HepG2 (cell line): ENCODE data around the gene OTOP2. TPM values are rescaled to one million over a fixed set of nuclear protein-coding genes. Genes with fewer than 3 reads are reported as not detected.

Experiments
- DNMT3B ChIP-seq: conservative IDR thresholded peaks from 2 replicates; pipeline ENCODE4 v1.6.1; 2016; ENCODE audit warnings: missing biosample characterization, control low read depth
- FOSL2 ChIP-seq: sonication (generic); formaldehyde crosslinking; IDR thresholded peaks from 2 replicates; pipeline ENCODE4 v1.4.0; 2020; ENCODE audit warnings: missing genetic modification reagents
- FOXC1 ChIP-seq: sonication (generic); formaldehyde crosslinking; IDR thresholded peaks from 2 replicates; pipeline ENCODE4 v1.8.0; 2022; ENCODE audit warnings: mild to moderate bottlenecking, missing genetic modification reagents, borderline replicate concordance
- HNF4A ChIP-seq: sonication (generic); formaldehyde crosslinking; IDR thresholded peaks from 2 replicates; pipeline ENCODE4 v1.4.0; 2020; ENCODE audit warnings: missing genetic modification reagents
- KDM1A ChIP-seq: IDR thresholded peaks from 2 replicates; pipeline ENCODE4 v1.6.1; 2016; ENCODE audit warnings: missing compliant biosample characterization
- MBD4 ChIP-seq: IDR thresholded peaks from 2 replicates; pipeline ENCODE4 v1.6.1; 2012; ENCODE audit warnings: low read length, inconsistent platforms, borderline replicate concordance
- MLX ChIP-seq: IDR thresholded peaks from 2 replicates; pipeline ENCODE4 v1.6.1; 2016
- MTA3 ChIP-seq: sonication (generic); formaldehyde crosslinking; IDR thresholded peaks from 2 replicates; pipeline ENCODE4 v1.4.0; 2020; ENCODE audit warnings: missing genetic modification reagents
- MYC ChIP-seq: sonication (generic); formaldehyde crosslinking; IDR thresholded peaks from 2 replicates; pipeline ENCODE4 v1.9.0; 2021; ENCODE audit warnings: missing genetic modification reagents, borderline replicate concordance
- NFE2 ChIP-seq: sonication (generic); formaldehyde crosslinking; IDR thresholded peaks from 2 replicates; pipeline ENCODE4 v1.4.0; 2020; ENCODE audit warnings: missing genetic modification reagents
- NFYB ChIP-seq: sonication (generic); formaldehyde crosslinking; IDR thresholded peaks from 2 replicates; pipeline ENCODE4 v1.4.0; 2020; ENCODE audit warnings: missing genetic modification reagents
- PRMT3 ChIP-seq: sonication (generic); formaldehyde crosslinking; IDR thresholded peaks from 2 replicates; pipeline ENCODE4 v1.8.1; 2022; ENCODE audit warnings: low read depth, mild to moderate bottlenecking, moderate library complexity, missing genetic modification reagents, borderline replicate concordance
- RAD51 ChIP-seq: fragments of 450-650 bp; IDR thresholded peaks from 2 replicates; pipeline ENCODE4 v1.6.1; 2016; ENCODE audit warnings: borderline replicate concordance
- REL ChIP-seq: sonication (generic); formaldehyde crosslinking; conservative IDR thresholded peaks from 2 replicates; pipeline ENCODE4 v1.8.0; 2022; ENCODE audit warnings: mild to moderate bottlenecking, missing genetic modification reagents, moderate library complexity
- RFX3 ChIP-seq: IDR thresholded peaks from 2 replicates; pipeline ENCODE4 v1.6.1; 2016; ENCODE audit warnings: missing biosample characterization, missing genetic modification reagents
- TSC22D2 ChIP-seq: sonication (generic); formaldehyde crosslinking; IDR thresholded peaks from 2 replicates; pipeline ENCODE4 v1.5.1; 2020; ENCODE audit warnings: missing genetic modification reagents, mild to moderate bottlenecking, borderline replicate concordance
- U2AF1 ChIP-seq: fragments of 200-400 bp; formaldehyde crosslinking; optimal IDR thresholded peaks from 2 replicates; pipeline ENCODE3; 2017; ENCODE audit warnings: mild to moderate bottlenecking, low read depth, low read length
- ZBTB7A ChIP-seq: sonication (generic); formaldehyde crosslinking; IDR thresholded peaks from 2 replicates; pipeline ENCODE4 v1.8.0; 2022; ENCODE audit warnings: mild to moderate bottlenecking, missing genetic modification reagents
- ZKSCAN8 ChIP-seq: IDR thresholded peaks from 2 replicates; pipeline ENCODE4 v1.6.1; 2016; ENCODE audit warnings: borderline replicate concordance, missing genetic modification reagents, missing compliant biosample characterization
- ZNF224 ChIP-seq: sonication (generic); formaldehyde crosslinking; IDR thresholded peaks from 2 replicates; pipeline ENCODE4 v1.5.0; 2020; ENCODE audit warnings: mild to moderate bottlenecking, missing genetic modification reagents
- ZNF337 ChIP-seq: sonication (generic); formaldehyde crosslinking; IDR thresholded peaks from 2 replicates; pipeline ENCODE4 v1.5.1; 2020; ENCODE audit warnings: missing genetic modification reagents, low read depth, mild to moderate bottlenecking, borderline replicate concordance
- ZNF720 ChIP-seq: sonication (generic); formaldehyde crosslinking; IDR thresholded peaks from 2 replicates; pipeline ENCODE4 v1.4.0; 2020; ENCODE audit warnings: missing genetic modification reagents
- ZSCAN30 ChIP-seq: sonication (generic); formaldehyde crosslinking; IDR thresholded peaks from 2 replicates; pipeline ENCODE4 v1.5.0; 2020; ENCODE audit warnings: mild to moderate bottlenecking, missing genetic modification reagents
- ZSCAN9 ChIP-seq: IDR thresholded peaks from 2 replicates; pipeline ENCODE4 v1.6.1; 2016; ENCODE audit warnings: borderline replicate concordance
- polyA plus RNA-seq, 8 experiments: library from polyadenylated mRNA; depleted of rRNA in 3 of 8; stranded (reverse) in 7 of 8; unstranded in 1 of 8; fragments of >200 nt; fragmentation: Illumina TruSeq in 4 of 8; extraction: Trizol in 4 of 8; gene quantifications; 2 replicates each; pipeline versions ENCODE4 v1.2.1 to v1.2.3, GENCODE V29; 2011 to 2016; ENCODE audit warnings: low read depth in 4 of 8, missing spikeins in 1 of 8, mixed read lengths in 1 of 8; ENCODE audit not compliant: insufficient read depth in 1 of 8
- total RNA-seq, 5 experiments: library from RNA; depleted of rRNA; stranded (reverse); fragments of >200 nt; fragmentation: Illumina TruSeq; extraction: Trizol; gene quantifications; 2 replicates each; pipeline ENCODE4 v1.2.3, GENCODE V29; 2016; ENCODE audit warnings: low read depth in 1 of 5
- TF ChIP-seq, protein P1 (sequence below): sonication (generic); formaldehyde crosslinking; IDR thresholded peaks from 2 replicates; pipeline ENCODE4 v1.4.0; 2020; ENCODE audit warnings: mild to moderate bottlenecking, missing genetic modification reagents
- TF ChIP-seq, protein P2 (sequence below): IDR thresholded peaks from 2 replicates; pipeline ENCODE4 v1.6.1; 2016; ENCODE audit warnings: missing biosample characterization, missing genetic modification reagents, low read depth
- TF ChIP-seq, protein P3 (sequence below): sonication (generic); formaldehyde crosslinking; IDR thresholded peaks from 2 replicates; pipeline ENCODE4 v1.5.1; 2020; ENCODE audit warnings: mild to moderate bottlenecking, moderate library complexity, missing genetic modification reagents

OTOP2 gene
- total and polyA plus RNA-seq, 2 of the 13 experiments (the other 11 are each of a cell fraction or from before 2014, with no cell fraction given): not detected

DNA sequence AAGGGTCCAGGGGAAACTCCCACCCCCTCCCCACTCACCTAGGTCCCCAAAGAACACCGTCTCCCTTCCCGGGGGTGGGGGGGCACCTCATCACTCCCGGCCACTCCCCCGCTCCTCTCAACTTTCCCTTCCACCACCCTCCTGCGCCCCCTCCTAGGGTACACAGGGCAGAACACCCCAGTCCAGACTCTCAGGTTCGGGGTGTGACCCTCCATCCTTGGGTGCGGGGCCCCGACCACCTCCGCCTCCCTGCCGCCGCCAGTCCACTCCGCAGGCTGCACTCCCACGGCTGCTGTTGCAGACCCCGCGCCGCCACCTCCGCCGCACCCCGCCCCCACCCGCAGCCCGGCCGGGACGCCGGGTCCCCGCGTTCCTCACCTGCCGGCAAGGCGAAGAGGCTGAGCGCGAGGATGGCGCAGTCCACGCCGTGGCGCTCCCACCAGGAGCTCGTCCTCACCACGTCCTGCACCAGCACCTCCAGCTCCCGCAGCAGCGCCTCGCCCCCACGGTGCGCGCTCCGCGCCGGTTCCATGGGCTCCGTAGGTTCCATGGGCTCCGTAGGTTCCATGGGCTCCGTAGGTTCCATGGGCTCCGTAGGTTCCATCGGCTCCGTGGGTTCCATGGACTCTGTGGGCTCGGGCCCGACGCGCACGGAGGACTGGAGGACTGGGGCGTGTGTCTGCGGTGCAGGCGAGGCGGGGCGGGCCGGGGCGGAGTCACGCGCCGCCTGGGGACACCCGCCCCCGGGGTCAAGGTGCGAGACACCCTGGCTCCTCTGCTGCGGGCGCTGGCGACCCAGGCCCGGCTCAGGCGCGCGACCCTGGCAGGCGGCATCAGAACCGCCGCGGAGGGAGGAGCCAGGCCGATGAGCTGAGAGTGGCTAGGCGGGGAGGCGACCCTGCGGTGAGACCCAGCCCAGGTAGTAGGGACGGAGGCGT is 30.8 kb upstream of the OTOP2 start, which contains the start of gene FADS6 (continued):
- no peak for TF ChIP-seq MLX (CRISPR knock-in tag)
- TF ChIP-seq ZKSCAN8 (CRISPR knock-in tag): no peak
- no peak for TF ChIP-seq ZSCAN30 (CRISPR knock-in tag)
- no peak for TF ChIP-seq NFYB (CRISPR knock-in tag)
- no peak for TF ChIP-seq FOSL2 (CRISPR knock-in tag)
- TF ChIP-seq ZNF224 (CRISPR knock-in tag): no peak
- TF ChIP-seq MBD4: no peak
- TF ChIP-seq REL: no peak
- TF ChIP-seq HNF4A (CRISPR knock-in tag): peak; percentile 57
- TF ChIP-seq, protein P1, sequence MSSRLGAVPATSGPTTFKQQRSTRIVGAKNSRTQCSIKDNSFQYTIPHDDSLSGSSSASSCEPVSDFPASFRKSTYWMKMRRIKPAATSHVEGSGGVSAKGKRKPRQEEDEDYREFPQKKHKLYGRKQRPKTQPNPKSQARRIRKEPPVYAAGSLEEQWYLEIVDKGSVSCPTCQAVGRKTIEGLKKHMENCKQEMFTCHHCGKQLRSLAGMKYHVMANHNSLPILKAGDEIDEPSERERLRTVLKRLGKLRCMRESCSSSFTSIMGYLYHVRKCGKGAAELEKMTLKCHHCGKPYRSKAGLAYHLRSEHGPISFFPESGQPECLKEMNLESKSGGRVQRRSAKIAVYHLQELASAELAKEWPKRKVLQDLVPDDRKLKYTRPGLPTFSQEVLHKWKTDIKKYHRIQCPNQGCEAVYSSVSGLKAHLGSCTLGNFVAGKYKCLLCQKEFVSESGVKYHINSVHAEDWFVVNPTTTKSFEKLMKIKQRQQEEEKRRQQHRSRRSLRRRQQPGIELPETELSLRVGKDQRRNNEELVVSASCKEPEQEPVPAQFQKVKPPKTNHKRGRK (CRISPR knock-in tag): no peak
- TF ChIP-seq U2AF1: no peak
- TF ChIP-seq MYC (CRISPR knock-in tag): 0 out of 2 replicates have a peak, but pooled peaks have one; percentile 33
- TF ChIP-seq ZNF337 (CRISPR knock-in tag): no peak
- TF ChIP-seq NFE2: no peak
- no peak for TF ChIP-seq RFX3 (CRISPR knock-in tag)
- no peak for TF ChIP-seq TSC22D2 (CRISPR knock-in tag)
- TF ChIP-seq ZBTB7A (CRISPR knock-in tag): peak; percentile 63; the same call in 1 of the 2 replicates
- TF ChIP-seq ZSCAN9 (CRISPR knock-in tag): no peak
- TF ChIP-seq DNMT3B: no peak
- no peak for TF ChIP-seq ZNF720 (CRISPR knock-in tag)
- no peak for TF ChIP-seq MTA3 (CRISPR knock-in tag)
- TF ChIP-seq KDM1A (CRISPR knock-in tag): no peak
- TF ChIP-seq RAD51: no peak
- TF ChIP-seq, protein P2, sequence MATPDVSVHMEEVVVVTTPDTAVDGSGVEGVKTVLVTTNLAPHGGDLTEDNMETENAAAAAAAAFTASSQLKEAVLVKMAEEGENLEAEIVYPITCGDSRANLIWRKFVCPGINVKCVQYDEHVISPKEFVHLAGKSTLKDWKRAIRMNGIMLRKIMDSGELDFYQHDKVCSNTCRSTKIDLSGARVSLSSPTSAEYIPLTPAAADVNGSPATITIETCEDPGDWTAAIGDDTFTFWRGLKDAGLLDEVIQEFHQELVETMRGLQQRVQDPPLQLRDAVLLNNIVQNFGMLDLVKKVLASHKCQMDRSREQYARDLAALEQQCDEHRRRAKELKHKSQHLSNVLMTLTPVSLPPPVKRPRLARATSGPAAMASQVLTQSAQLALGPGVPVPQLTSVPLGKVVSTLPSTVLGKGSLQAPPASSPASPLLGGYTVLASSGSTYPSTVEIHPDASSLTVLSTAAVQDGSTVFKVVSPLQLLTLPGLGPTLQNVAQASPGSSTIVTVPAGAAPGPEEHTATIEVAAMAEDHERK (CRISPR knock-in tag): no peak
- TF ChIP-seq, protein P3, sequence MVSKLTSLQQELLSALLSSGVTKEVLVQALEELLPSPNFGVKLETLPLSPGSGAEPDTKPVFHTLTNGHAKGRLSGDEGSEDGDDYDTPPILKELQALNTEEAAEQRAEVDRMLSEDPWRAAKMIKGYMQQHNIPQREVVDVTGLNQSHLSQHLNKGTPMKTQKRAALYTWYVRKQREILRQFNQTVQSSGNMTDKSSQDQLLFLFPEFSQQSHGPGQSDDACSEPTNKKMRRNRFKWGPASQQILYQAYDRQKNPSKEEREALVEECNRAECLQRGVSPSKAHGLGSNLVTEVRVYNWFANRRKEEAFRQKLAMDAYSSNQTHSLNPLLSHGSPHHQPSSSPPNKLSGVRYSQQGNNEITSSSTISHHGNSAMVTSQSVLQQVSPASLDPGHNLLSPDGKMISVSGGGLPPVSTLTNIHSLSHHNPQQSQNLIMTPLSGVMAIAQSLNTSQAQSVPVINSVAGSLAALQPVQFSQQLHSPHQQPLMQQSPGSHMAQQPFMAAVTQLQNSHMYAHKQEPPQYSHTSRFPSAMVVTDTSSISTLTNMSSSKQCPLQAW (CRISPR knock-in tag): no peak
- TF ChIP-seq PRMT3 (CRISPR knock-in tag): no peak
- 0 out of 2 replicates have a peak, but pooled peaks have one; percentile 17 for TF ChIP-seq FOXC1
